DOHH2 (cell line): Measurements from ENCODE around the gene RUFY4.

Experiments
- CTCF ChIP-seq: fragments of 200-600 bp; sonication (generic); IDR thresholded peaks from one replicate; pipeline ENCODE4 v1.5.1; 2014; ENCODE audit warnings: antibody characterized with exemption, mild to moderate bottlenecking, low read depth, low read length; ENCODE audit not compliant: poor library complexity, severe bottlenecking
- EZH2phosphoT487 ChIP-seq: fragments of 200-600 bp; sonication (generic); IDR thresholded peaks from 2 replicates; pipeline ENCODE4 v1.6.1; 2017; ENCODE audit warnings: borderline replicate concordance, mild to moderate bottlenecking, antibody characterized with exemption, low read length, moderate library complexity, mixed read lengths

- TF ChIP-seq CTCF = no peak
- no peak for TF ChIP-seq EZH2phosphoT487
Measured at GRCh38 chr2:218030409-218031195, 38.5 kb upstream of the RUFY4 start.
